GM12878 (cell line): ENCODE measurements around the gene PITPNB. TPM values are rescaled to one million over a fixed set of nuclear protein-coding genes. Genes with fewer than 3 reads are reported as not detected.

Source experiments
- ATAC-seq: fragments of 200-7000 bp; cut with Tn5 transposase; 3 replicates; pipeline ENCODE4 v1.9.1; 2020; ENCODE audit warnings: mild to moderate bottlenecking, moderate library complexity
- BruUV-seq: library from RNA; stranded (reverse); fragments of 400-500 nt; replicated peaks from 2 replicates; lab custom pipeline; 2021; lab: Mats Ljungman, UMichigan
- CTCF ChIA-PET: fragments of 300-600 bp; sonication (Branson Sonifier 250); formaldehyde crosslinking; extraction: SDS; loops from one replicate; lab custom pipeline; 2021; ENCODE audit warnings: inconsistent platforms; lab: Yijun Ruan, JAX
- POLR2A ChIA-PET: fragments of 350-600 bp; formaldehyde crosslinking; extraction: SDS; loops from one replicate; lab custom pipeline; 2021; ENCODE audit warnings: inconsistent platforms; lab: Charles Lee
- RAD21 ChIA-PET: fragments of 300-600 bp; sonication (Branson Sonifier 250); formaldehyde crosslinking; loops from one replicate; lab custom pipeline; 2023; ENCODE audit warnings: antibody characterized with exemption; ENCODE audit not compliant: unreplicated experiment; lab: Charles Lee
- SMC1A ChIA-PET: fragments of 300-600 bp; sonication (Branson Sonifier 250); formaldehyde crosslinking; loops from one replicate; lab custom pipeline; 2023; ENCODE audit not compliant: unreplicated experiment, uncharacterized antibody; lab: Charles Lee
- DNase-seq: peaks from one replicate; pipeline ENCODE4 v3.0.0-alpha.2; 2011; ENCODE audit warnings: low read depth, low spot score
- FAIRE-seq: peaks from 3 replicates; lab custom pipeline; 2011; peaks lifted over from hg19 to GRCh38; lab: Jason Lieb, UNC
- H2AFZ ChIP-seq: 2 replicates; pipeline ENCODE4 v1.6.0; 2011; ENCODE audit warnings: low read depth, low read length, control low read depth; ENCODE audit not compliant: control insufficient read depth
- H3K27ac ChIP-seq: 2 replicates; pipeline ENCODE4 v1.5.1; 2011; ENCODE audit warnings: control low read depth; ENCODE audit not compliant: control insufficient read depth, insufficient read depth
- H3K27me3 ChIP-seq, 2 experiments: replicated peaks in 1 of 2; 2 replicates each; pipeline versions ENCODE4 v1.6.0 to v1.6.1; 2011; ENCODE audit warnings: low read length in 1 of 2; ENCODE audit not compliant: control insufficient read depth in 2 of 2, insufficient read depth in 2 of 2
- H3K36me3 ChIP-seq, 2 experiments: 2 replicates each; pipeline ENCODE4 v1.5.1; 2011; ENCODE audit warnings: low read length in 1 of 2; ENCODE audit not compliant: control insufficient read depth in 2 of 2, insufficient read depth in 2 of 2
- H3K4me1 ChIP-seq: 2 replicates; pipeline ENCODE4 v1.6.1; 2011; ENCODE audit warnings: mild to moderate bottlenecking, low read length, moderate library complexity, mixed read lengths; ENCODE audit not compliant: control insufficient read depth, insufficient read depth
- H3K4me2 ChIP-seq: 2 replicates; pipeline ENCODE4 v1.6.0; 2011; ENCODE audit warnings: control low read depth; ENCODE audit not compliant: control insufficient read depth, insufficient read depth
- H3K4me3 ChIP-seq: fragments of 200-600 bp; sonication (generic); 2 replicates; pipeline ENCODE4 v1.5.1; 2016
- H3K79me2 ChIP-seq: 2 replicates; pipeline ENCODE4 v1.6.0; 2011; ENCODE audit warnings: low read length; ENCODE audit not compliant: control insufficient read depth, insufficient read depth
- H3K9ac ChIP-seq: 2 replicates; pipeline ENCODE4 v1.8.0; 2011; ENCODE audit warnings: low read length, control low read depth, mixed read lengths; ENCODE audit not compliant: control insufficient read depth, insufficient read depth
- H3K9me3 ChIP-seq: replicated peaks from 3 replicates; pipeline ENCODE4 v1.5.1; 2011; ENCODE audit warnings: mild to moderate bottlenecking, low read length; ENCODE audit not compliant: control insufficient read depth, insufficient read depth
- H4K20me1 ChIP-seq: 2 replicates; pipeline ENCODE4 v1.6.0; 2011; ENCODE audit not compliant: control insufficient read depth, insufficient read depth
- JUNB ChIP-seq: IDR thresholded peaks from 2 replicates; pipeline ENCODE4 v1.6.1; 2016; ENCODE audit warnings: antibody characterized with exemption, mild to moderate bottlenecking
- JUND ChIP-seq: IDR thresholded peaks from 2 replicates; pipeline ENCODE4 v1.6.1; 2012; ENCODE audit warnings: low read depth, mild to moderate bottlenecking, low read length, improper control_type of control experiment, moderate library complexity
- TCF7 ChIP-seq: IDR thresholded peaks from 2 replicates; pipeline ENCODE4 v1.6.1; 2014; ENCODE audit warnings: antibody characterized with exemption, borderline replicate concordance
- YBX1 ChIP-seq: fragments of 450-650 bp; IDR thresholded peaks from 2 replicates; pipeline ENCODE4 v1.6.1; 2016; ENCODE audit warnings: antibody characterized with exemption
- ZBED1 ChIP-seq: IDR thresholded peaks from 2 replicates; pipeline ENCODE4 v1.6.1; 2016; ENCODE audit warnings: borderline replicate concordance
- ZSCAN29 ChIP-seq: fragments of 450-650 bp; IDR thresholded peaks from 2 replicates; pipeline ENCODE4 v1.6.1; 2017; ENCODE audit warnings: mild to moderate bottlenecking, moderate library complexity
- WGBS: methylation state at CpG from one replicate; pipeline ENCODE4 v1.1.6; 2016; ENCODE audit warnings: low lambda C conversion rate; ENCODE audit not compliant: insufficient replicate concordance, insufficient coverage; ENCODE audit errors: missing lambda C conversion rate; 5-methylcytosine and 5-hydroxymethylcytosine counted together
- in situ Hi-C: fragments of 300-500 bp; cut with MboI; formaldehyde crosslinking; loops from 9 replicates; pipeline ENCODE4 v1.14.3; 2018; ENCODE audit warnings: mixed read lengths
- intact Hi-C: fragments of 100-400 bp; cut with micrococcal nuclease; formaldehyde crosslinking; loops from one replicate; pipeline ENCODE4 v1.14.2; 2022; ENCODE audit not compliant: unreplicated experiment
- polyA plus RNA-seq, 11 experiments: library from polyadenylated mRNA; depleted of rRNA in 4 of 11; unstranded in 6 of 11; stranded (reverse) in 5 of 11; fragments of >200 nt; fragmentation: Nextera tagmentation in 4 of 11; fragmentation: Illumina TruSeq in 1 of 11; extraction: Ambion mirVana in 4 of 11; extraction: Trizol in 1 of 11; gene quantifications; 1 replicate in 1 of 11; 2 replicates in 10 of 11; pipeline versions ENCODE4 v1.2.1 to v1.2.3, GENCODE V29; 2011 to 2016; ENCODE audit warnings: inconsistent platforms in 2 of 11, missing spikeins in 2 of 11, low read depth in 1 of 11
- total RNA-seq, 4 experiments: library from RNA; depleted of rRNA in 3 of 4; stranded (reverse); fragments of >200 nt in 3 of 4; fragmentation: Illumina TruSeq in 1 of 4; extraction: Trizol in 1 of 4; gene quantifications; 2 replicates each; pipeline versions ENCODE4 v1.2.1 to v1.2.3, GENCODE V29; 2013 to 2021
- TF ChIP-seq, protein P1 (sequence below): fragments of 450-650 bp; IDR thresholded peaks from 2 replicates; pipeline ENCODE4 v1.6.1; 2017; ENCODE audit warnings: borderline replicate concordance
- TF ChIP-seq, protein P2 (sequence below): IDR thresholded peaks from 2 replicates; pipeline ENCODE4 v1.6.1; 2011; ENCODE audit warnings: mild to moderate bottlenecking, low read depth, low read length, moderate library complexity; ENCODE audit not compliant: insufficient replicate concordance
- TF ChIP-seq, protein P3 (sequence below): fragments of 450-650 bp; IDR thresholded peaks from 2 replicates; pipeline ENCODE4 v1.6.1; 2017; ENCODE audit warnings: mild to moderate bottlenecking, moderate library complexity
- TF ChIP-seq, protein P4 (sequence below): fragments of 450-650 bp; conservative IDR thresholded peaks from 2 replicates; pipeline ENCODE4 v1.6.1; 2017; ENCODE audit warnings: mild to moderate bottlenecking, moderate library complexity
- TF ChIP-seq, protein P5 (sequence below): IDR thresholded peaks from 2 replicates; pipeline ENCODE4 v1.6.1; 2012; ENCODE audit warnings: low read depth, low read length, improper control_type of control experiment
- TF ChIP-seq, protein P6 (sequence below): IDR thresholded peaks from 2 replicates; pipeline ENCODE4 v1.6.1; 2011; ENCODE audit warnings: borderline replicate concordance, low read depth, mild to moderate bottlenecking, moderate library complexity, mixed read lengths, low read length; ENCODE audit not compliant: insufficient read depth; ENCODE audit errors: extremely low read length

The PITPNB gene
- total and polyA plus RNA-seq, 10 of the 15 experiments (the other 5 are each of a cell fraction or from before 2014, with no cell fraction given), result 19.7 to 116 (median 64.9) TPM

DNA sequence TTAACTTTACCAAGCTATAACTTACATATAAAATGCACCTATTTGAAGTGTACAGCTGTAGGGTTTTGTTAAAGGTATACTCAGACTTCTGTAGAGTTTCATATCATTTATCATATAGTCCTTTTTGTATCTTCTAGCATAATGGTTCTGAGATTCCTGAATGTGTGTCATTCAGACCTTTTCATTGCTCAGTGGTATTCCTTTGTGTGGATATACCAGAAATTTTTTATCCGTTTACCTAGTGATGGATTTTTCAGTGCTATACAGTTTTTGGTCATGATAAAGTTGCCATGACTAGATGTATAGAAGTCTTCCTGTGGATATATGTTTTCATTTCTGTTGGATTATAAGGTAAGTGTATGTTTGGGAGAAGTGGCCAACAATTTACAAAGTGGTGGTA is 6.3 kb upstream of the PITPNB start:
- H3K79me2 ChIP-seq, result peaks cover 1% of the 10 kb centered on the region
- ATAC-seq (no peak), FAIRE-seq (no peak), DNase-seq (no peak)
- H3K4me2 ChIP-seq, result no peak overlapping the region
- BruUV-seq, result no TSS peak
- no peak overlapping the region for H3K9ac ChIP-seq
- ChIA-PET RAD21 (no interaction called here), CTCF (interaction anchor here (0.6 kb wide), 1 partner anchor 72 kb away, joined by 3 read pairs; no protein-coding TSS in a partner anchor), SMC1A (no interaction called here), POLR2A (no interaction called here)
- no peaks in the 10 kb centered on the region for H3K9me3 ChIP-seq
- no peak overlapping the region for H3K4me3 ChIP-seq
- H3K36me3 ChIP-seq, result no peaks in the 10 kb centered on the region
- in situ Hi-C loops (no loop called here), intact Hi-C loops (no loop called here)
- H3K27me3 ChIP-seq, result no peaks in the 10 kb centered on the region
- no peak overlapping the region for H3K27ac ChIP-seq
- no peaks in the 10 kb centered on the region for H3K4me1 ChIP-seq
- H4K20me1 ChIP-seq, result no peaks in the 10 kb centered on the region
- 100% methylated on average over 1 of the region's 1 CpG for WGBS
- H2AFZ ChIP-seq, result no peak overlapping the region
- TF ChIP-seq ZBED1 (no peak), ZSCAN29 (no peak), JUNB (no peak), TCF7 (no peak), JUND (no peak), YBX1 (no peak)
- TF ChIP-seq, protein P1, sequence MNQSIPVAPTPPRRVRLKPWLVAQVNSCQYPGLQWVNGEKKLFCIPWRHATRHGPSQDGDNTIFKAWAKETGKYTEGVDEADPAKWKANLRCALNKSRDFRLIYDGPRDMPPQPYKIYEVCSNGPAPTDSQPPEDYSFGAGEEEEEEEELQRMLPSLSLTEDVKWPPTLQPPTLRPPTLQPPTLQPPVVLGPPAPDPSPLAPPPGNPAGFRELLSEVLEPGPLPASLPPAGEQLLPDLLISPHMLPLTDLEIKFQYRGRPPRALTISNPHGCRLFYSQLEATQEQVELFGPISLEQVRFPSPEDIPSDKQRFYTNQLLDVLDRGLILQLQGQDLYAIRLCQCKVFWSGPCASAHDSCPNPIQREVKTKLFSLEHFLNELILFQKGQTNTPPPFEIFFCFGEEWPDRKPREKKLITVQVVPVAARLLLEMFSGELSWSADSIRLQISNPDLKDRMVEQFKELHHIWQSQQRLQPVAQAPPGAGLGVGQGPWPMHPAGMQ, result no peak
- TF ChIP-seq, protein P2, sequence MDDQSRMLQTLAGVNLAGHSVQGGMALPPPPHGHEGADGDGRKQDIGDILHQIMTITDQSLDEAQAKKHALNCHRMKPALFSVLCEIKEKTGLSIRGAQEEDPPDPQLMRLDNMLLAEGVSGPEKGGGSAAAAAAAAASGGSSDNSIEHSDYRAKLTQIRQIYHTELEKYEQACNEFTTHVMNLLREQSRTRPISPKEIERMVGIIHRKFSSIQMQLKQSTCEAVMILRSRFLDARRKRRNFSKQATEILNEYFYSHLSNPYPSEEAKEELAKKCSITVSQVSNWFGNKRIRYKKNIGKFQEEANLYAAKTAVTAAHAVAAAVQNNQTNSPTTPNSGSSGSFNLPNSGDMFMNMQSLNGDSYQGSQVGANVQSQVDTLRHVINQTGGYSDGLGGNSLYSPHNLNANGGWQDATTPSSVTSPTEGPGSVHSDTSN, result no peak
- TF ChIP-seq, protein P3, sequence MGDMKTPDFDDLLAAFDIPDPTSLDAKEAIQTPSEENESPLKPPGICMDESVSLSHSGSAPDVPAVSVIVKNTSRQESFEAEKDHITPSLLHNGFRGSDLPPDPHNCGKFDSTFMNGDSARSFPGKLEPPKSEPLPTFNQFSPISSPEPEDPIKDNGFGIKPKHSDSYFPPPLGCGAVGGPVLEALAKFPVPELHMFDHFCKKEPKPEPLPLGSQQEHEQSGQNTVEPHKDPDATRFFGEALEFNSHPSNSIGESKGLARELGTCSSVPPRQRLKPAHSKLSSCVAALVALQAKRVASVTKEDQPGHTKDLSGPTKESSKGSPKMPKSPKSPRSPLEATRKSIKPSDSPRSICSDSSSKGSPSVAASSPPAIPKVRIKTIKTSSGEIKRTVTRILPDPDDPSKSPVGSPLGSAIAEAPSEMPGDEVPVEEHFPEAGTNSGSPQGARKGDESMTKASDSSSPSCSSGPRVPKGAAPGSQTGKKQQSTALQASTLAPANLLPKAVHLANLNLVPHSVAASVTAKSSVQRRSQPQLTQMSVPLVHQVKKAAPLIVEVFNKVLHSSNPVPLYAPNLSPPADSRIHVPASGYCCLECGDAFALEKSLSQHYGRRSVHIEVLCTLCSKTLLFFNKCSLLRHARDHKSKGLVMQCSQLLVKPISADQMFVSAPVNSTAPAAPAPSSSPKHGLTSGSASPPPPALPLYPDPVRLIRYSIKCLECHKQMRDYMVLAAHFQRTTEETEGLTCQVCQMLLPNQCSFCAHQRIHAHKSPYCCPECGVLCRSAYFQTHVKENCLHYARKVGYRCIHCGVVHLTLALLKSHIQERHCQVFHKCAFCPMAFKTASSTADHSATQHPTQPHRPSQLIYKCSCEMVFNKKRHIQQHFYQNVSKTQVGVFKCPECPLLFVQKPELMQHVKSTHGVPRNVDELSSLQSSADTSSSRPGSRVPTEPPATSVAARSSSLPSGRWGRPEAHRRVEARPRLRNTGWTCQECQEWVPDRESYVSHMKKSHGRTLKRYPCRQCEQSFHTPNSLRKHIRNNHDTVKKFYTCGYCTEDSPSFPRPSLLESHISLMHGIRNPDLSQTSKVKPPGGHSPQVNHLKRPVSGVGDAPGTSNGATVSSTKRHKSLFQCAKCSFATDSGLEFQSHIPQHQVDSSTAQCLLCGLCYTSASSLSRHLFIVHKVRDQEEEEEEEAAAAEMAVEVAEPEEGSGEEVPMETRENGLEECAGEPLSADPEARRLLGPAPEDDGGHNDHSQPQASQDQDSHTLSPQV, result no peak
- TF ChIP-seq, protein P4, sequence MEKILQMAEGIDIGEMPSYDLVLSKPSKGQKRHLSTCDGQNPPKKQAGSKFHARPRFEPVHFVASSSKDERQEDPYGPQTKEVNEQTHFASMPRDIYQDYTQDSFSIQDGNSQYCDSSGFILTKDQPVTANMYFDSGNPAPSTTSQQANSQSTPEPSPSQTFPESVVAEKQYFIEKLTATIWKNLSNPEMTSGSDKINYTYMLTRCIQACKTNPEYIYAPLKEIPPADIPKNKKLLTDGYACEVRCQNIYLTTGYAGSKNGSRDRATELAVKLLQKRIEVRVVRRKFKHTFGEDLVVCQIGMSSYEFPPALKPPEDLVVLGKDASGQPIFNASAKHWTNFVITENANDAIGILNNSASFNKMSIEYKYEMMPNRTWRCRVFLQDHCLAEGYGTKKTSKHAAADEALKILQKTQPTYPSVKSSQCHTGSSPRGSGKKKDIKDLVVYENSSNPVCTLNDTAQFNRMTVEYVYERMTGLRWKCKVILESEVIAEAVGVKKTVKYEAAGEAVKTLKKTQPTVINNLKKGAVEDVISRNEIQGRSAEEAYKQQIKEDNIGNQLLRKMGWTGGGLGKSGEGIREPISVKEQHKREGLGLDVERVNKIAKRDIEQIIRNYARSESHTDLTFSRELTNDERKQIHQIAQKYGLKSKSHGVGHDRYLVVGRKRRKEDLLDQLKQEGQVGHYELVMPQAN, result no peak
- TF ChIP-seq, protein P5, sequence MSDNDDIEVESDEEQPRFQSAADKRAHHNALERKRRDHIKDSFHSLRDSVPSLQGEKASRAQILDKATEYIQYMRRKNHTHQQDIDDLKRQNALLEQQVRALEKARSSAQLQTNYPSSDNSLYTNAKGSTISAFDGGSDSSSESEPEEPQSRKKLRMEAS, result no peak
- TF ChIP-seq, protein P6, sequence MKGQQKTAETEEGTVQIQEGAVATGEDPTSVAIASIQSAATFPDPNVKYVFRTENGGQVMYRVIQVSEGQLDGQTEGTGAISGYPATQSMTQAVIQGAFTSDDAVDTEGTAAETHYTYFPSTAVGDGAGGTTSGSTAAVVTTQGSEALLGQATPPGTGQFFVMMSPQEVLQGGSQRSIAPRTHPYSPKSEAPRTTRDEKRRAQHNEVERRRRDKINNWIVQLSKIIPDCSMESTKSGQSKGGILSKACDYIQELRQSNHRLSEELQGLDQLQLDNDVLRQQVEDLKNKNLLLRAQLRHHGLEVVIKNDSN, result no peak
